HAP-1 (cell line): Measurements from ENCODE around the gene MT1M.
"Not testable (repeated sequence)": the region's sequence is repeated elsewhere in the genome, so short reads cannot be mapped to it uniquely, and the experiment has no call there.

Source experiments
- DNase-seq, 2 experiments: peaks; one replicate each; pipeline ENCODE4 v3.0.0-alpha.2; 2016 to 2020; ENCODE audit warnings: low spot score in 2 of 2
- H3K27me3 ChIP-seq: fragments of 250-450 bp; sonication (Bioruptor Pico); 2 replicates; pipeline ENCODE4 v1.5.1; 2020; ENCODE audit warnings: low read depth, mild to moderate bottlenecking, moderate library complexity
- H3K36me3 ChIP-seq: fragments of 250-450 bp; sonication (Bioruptor Pico); replicated peaks from 2 replicates; pipeline ENCODE4 v1.5.1; 2020; ENCODE audit warnings: mild to moderate bottlenecking
- H3K4me1 ChIP-seq: fragments of 250-450 bp; sonication (Bioruptor Pico); 2 replicates; pipeline ENCODE4 v1.5.1; 2020; ENCODE audit warnings: mild to moderate bottlenecking
- H3K4me3 ChIP-seq: fragments of 250-450 bp; sonication (Bioruptor Pico); 2 replicates; pipeline ENCODE4 v1.5.1; 2020; ENCODE audit warnings: mild to moderate bottlenecking, moderate library complexity
- H3K9me3 ChIP-seq: fragments of 250-450 bp; sonication (Bioruptor Pico); 2 replicates; pipeline ENCODE4 v1.5.1; 2020; ENCODE audit warnings: mild to moderate bottlenecking, moderate library complexity
- in situ Hi-C: fragments of 300-500 bp; cut with MboI; formaldehyde crosslinking; loops from 3 replicates; pipeline ENCODE4 v1.14.3; 2020; ENCODE audit warnings: low sequenced_read_pairs, inconsistent platforms, mixed read lengths

Gene MT1M

GRCh38 chr16:56632156-56632847 lies at the start of gene MT1M:
MT1M (plus strand) TSS chr16:56632659; CDS start chr16:56632732, 73 bp downstream.
- peak; percentile 54 to 71 for DNase-seq
- H3K4me3 ChIP-seq: peak within 1 kb of the TSS; percentile 36
- in situ Hi-C loops: no loop called here

GRCh38 chr16:56582911-56583310 lies 49.5 kb upstream of the MT1M start:
- not testable (repeated sequence) for H3K9me3 ChIP-seq, H3K36me3 ChIP-seq, H3K4me1 ChIP-seq, H3K27me3 ChIP-seq, DNase-seq, H3K4me3 ChIP-seq
- in situ Hi-C loops: loop anchor here (10.0 kb wide), 1 partner anchor 122 kb away; no protein-coding TSS in a partner anchor

More at GRCh38 chr16:56632156-56632847, at the start of gene MT1M:
- Histone ChIP-seq H3K9me3 (no peaks in the 10 kb centered on the region), H3K27me3 (no peaks in the 10 kb centered on the region), H3K4me1 (peaks cover 18% of the 10 kb centered on the region), H3K36me3 (no peaks in the 10 kb centered on the region)

- DNase-seq: no peak
- Histone ChIP-seq H3K36me3 (no peaks in the 10 kb centered on the region), H3K4me1 (no peaks in the 10 kb centered on the region), H3K4me3 (no peak overlapping the region), H3K9me3 (0 out of 2 replicates have a peak, but pooled peaks cover 2% of the 10 kb centered on the region), H3K27me3 (peaks cover 3% of the 10 kb centered on the region; the same call in 1 of the 2 replicates)
- in situ Hi-C loops: loop anchor here (10.0 kb wide), 1 partner anchor 121 kb away; no protein-coding TSS in a partner anchor
Observed at GRCh38 chr16:56583351-56584168, 48.9 kb upstream of the MT1M start.

DNA sequence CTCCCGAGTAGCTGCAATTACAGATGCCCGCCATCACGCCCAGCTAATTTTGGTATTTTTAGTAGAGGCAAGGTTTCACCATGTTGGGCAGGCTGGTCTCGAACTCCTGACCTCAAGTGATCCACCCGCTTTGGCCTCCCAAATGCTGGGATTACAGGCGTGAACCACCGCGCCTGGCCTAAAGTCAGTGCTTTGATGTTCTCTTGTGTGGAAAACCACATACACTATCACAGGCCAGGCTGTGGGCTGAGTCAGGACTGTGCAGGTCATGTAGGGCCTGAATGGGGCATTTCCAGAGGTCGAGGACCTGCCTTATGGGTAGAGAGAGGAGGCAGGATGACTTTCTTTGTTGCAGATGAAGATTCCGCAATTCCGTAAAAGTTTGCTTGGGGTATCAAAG lies 48.2 kb upstream of the MT1M start:
- no peaks in the 10 kb centered on the region for H3K4me1 ChIP-seq
- no peak for DNase-seq
- in situ Hi-C loops: loop anchor here (10.0 kb wide), 1 partner anchor 121 kb away; no protein-coding TSS in a partner anchor
- no peaks in the 10 kb centered on the region for H3K36me3 ChIP-seq
- H3K9me3 ChIP-seq: no peaks in the 10 kb centered on the region
- H3K27me3 ChIP-seq: peaks cover 3% of the 10 kb centered on the region; the same call in 1 of the 2 replicates
- no peak overlapping the region for H3K4me3 ChIP-seq

GRCh38 chr16:56588781-56589140 lies 43.7 kb upstream of the MT1M start:
- Histone ChIP-seq H3K27me3 (peaks cover 2% of the 10 kb centered on the region; the same call in 1 of the 2 replicates), H3K4me1 (no peaks in the 10 kb centered on the region), H3K4me3 (no peak overlapping the region), H3K9me3 (no peaks in the 10 kb centered on the region), H3K36me3 (no peaks in the 10 kb centered on the region)
- DNase-seq: no peak
- in situ Hi-C loops: loop anchor here (10.0 kb wide), 1 partner anchor 116 kb away; no protein-coding TSS in a partner anchor

DNA sequence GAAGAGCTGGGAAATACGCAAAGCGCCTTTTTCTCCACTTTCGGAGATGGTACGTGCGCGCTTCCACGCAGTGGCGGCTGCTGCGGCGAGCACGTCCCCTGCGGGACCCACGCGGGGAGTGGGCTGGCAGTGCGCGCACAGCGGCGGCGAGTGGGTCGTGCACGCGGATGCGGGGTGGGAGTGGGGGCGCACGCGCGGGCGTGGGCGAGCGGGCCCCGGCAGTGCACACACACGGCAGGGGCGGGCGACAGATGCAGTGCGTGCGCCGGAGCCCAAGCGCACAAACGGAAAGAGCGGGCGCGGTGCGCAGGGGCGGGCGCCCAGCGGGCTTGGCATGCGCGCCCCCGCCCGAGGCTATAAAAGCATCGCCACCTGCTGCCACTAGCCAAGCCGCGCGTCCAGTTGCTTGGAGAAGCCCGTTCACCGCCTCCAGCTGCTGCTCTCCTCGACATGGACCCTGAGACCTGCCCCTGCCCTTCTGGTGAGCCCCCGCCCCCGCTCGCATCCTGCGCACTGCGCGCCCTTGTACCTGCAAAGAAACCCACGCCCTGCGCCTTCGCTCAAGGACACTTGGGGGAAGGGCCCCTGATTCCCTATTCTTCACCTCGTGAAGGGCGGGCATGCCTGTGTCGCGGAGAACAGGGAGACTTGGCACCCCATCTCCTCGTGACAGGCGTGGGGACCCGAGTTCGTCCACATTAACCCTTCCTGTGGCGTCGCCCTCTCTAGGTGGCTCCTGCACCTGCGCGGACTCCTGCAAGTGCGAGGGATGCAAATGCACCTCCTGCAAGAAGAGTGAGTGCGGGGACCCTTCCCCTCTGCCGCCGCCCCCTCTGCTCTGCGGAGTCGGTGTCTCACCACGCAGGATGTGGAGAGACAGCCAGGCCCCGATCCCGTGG lies 43.1 kb upstream of the MT1M start, which contains the start of gene MT3:
Gene MT3, plus strand, starts transcription at position 388 of the 899 bp plus-strand sequence. Its CDS starts 63 bp downstream, at position 451.
- in situ Hi-C loops: loop anchor here (10.0 kb wide), 1 partner anchor 115 kb away; no protein-coding TSS in a partner anchor
- H3K27me3 ChIP-seq: no peaks in the 10 kb centered on the region
- DNase-seq: no peak
- no peaks in the 10 kb centered on the region for H3K36me3 ChIP-seq
- H3K9me3 ChIP-seq: no peaks in the 10 kb centered on the region
- H3K4me1 ChIP-seq: no peaks in the 10 kb centered on the region
- no peak within 1 kb of the TSS for H3K4me3 ChIP-seq

DNA sequence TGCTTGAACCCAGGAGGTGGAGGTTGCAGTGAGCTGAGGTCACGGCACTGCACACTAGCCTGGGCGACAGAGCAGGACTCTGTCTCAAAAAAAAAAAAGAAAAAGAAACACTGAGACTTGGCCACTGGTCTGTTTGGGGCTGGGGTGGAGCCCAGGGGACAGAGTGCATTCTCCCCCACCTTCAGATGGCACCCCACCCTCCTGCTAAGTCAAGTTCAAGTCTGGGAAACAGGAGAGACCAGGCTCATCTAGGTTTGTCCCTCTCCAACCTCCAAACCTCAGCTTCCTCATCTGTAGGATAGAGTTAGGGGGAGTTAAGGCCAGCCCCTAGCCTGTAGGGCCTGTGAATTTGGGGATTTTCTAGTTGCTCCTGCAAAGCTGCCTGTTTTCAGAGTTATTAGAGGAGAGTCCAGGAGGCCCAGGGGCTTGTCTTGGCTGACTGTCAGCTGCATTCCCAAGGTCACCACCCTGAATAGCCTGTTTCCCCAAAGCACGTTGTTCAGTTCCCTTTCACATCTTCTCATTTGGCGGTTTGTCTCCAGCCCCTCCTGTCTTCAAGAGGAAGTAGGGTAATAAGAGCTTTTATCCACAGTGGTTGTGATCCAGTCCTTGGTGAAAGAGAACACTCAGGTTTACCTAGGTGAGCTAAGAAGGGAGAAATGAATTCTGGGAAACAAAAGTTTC lies 40.9 kb upstream of the MT1M start:
- Histone ChIP-seq H3K4me3 (no peak overlapping the region), H3K27me3 (no peaks in the 10 kb centered on the region), H3K36me3 (no peaks in the 10 kb centered on the region), H3K9me3 (no peaks in the 10 kb centered on the region), H3K4me1 (no peaks in the 10 kb centered on the region)
- no peak for DNase-seq
- in situ Hi-C loops: no loop called here

DNA sequence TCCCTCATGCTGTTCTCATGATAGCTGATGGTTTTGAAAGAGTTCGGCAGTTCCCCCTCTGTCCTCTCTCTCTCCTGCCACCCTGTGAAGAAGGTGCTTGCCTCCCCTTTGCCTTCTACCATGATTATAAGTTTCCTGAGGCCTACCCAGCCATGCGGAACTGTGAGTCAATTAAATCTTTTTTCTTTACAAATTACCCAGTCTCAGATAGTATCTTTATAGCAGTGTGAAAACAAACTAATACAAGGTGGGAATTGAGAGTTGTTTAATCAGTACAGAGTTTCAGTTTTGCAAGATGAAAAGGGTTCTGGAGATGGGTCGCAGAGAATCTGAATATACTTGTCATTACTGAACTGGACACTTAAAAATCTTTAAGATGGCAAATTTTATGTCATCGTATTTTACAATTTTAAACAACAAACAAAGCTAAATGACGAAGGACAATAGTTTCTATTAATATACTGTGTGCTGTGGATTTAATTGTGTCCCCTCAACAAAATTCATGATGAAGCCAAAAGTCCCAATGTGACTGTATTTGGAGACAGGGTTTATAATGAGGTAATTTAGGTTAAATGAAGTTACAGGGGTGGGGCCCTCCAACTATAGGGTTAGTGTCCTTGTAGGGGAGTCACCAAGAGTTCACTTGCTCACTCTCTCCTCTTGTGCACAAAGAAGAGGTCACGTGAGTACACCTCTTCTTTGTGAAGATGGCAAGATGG lies 38.7 kb upstream of the MT1M start:
- Histone ChIP-seq H3K4me1 (peaks cover 2% of the 10 kb centered on the region; the same call in 1 of the 2 replicates), H3K27me3 (no peaks in the 10 kb centered on the region), H3K4me3 (no peak overlapping the region), H3K9me3 (no peaks in the 10 kb centered on the region; the same call in 1 of the 2 replicates), H3K36me3 (no peaks in the 10 kb centered on the region)
- DNase-seq: no peak
- in situ Hi-C loops: no loop called here

DNA sequence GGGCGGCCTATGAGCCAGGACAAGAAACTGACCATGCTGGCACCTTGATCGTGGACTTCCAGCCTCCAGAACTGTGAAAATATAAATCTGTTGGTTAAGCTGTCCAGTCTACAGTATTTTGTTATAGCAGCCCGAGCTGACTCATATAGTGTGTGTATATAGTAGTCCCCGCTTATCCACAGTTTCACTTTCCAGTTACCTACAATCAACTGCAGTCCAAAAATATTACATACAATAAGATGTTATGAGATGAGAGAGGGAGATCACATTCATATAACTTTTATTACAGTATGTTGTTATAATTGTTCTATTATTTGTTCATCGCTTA lies 38.2 kb upstream of the MT1M start:
- in situ Hi-C loops: no loop called here
- Histone ChIP-seq H3K4me3 (no peak overlapping the region), H3K4me1 (peaks cover 2% of the 10 kb centered on the region; the same call in 1 of the 2 replicates), H3K36me3 (no peaks in the 10 kb centered on the region), H3K9me3 (no peaks in the 10 kb centered on the region; the same call in 1 of the 2 replicates), H3K27me3 (no peaks in the 10 kb centered on the region)
- no peak for DNase-seq

- DNase-seq: peak; percentile 41 to 61
- Histone ChIP-seq H3K4me1 (peaks cover 4% of the 10 kb centered on the region; the same call in 1 of the 2 replicates), H3K27me3 (no peaks in the 10 kb centered on the region), H3K9me3 (no peaks in the 10 kb centered on the region; the same call in 1 of the 2 replicates), H3K36me3 (no peaks in the 10 kb centered on the region), H3K4me3 (no peak overlapping the region)
- in situ Hi-C loops: no loop called here
Observed at GRCh38 chr16:56600398-56600999, 32.0 kb upstream of the MT1M start.

GRCh38 chr16:56601325-56601724 lies 31.1 kb upstream of the MT1M start:
- in situ Hi-C loops: no loop called here
- no peaks in the 10 kb centered on the region for H3K36me3 ChIP-seq
- no peak overlapping the region for H3K4me3 ChIP-seq
- DNase-seq: no peak
- no peaks in the 10 kb centered on the region; the same call in 1 of the 2 replicates for H3K9me3 ChIP-seq
- no peaks in the 10 kb centered on the region for H3K27me3 ChIP-seq
- peaks cover 4% of the 10 kb centered on the region; the same call in 1 of the 2 replicates for H3K4me1 ChIP-seq

GRCh38 chr16:56603589-56603988 lies 28.9 kb upstream of the MT1M start:
- in situ Hi-C loops: no loop called here
- Histone ChIP-seq H3K36me3 (no peaks in the 10 kb centered on the region), H3K4me1 (peaks cover 7% of the 10 kb centered on the region), H3K27me3 (no peaks in the 10 kb centered on the region), H3K9me3 (no peaks in the 10 kb centered on the region), H3K4me3 (no peak overlapping the region)
- DNase-seq: peak; percentile 32 to 67
